Kidney capillary endothelial cell (primary cell): ENCODE results near the gene TTC28.

Experiments used
- DNase-seq: peaks from one replicate; pipeline ENCODE4 v3.0.0-alpha.2; 2018; ENCODE audit warnings: low spot score

TTC28 gene

GRCh38 chr22:28001171-28001835, 678.3 kb downstream of the TTC28 start:
- no peak for DNase-seq

DNA sequence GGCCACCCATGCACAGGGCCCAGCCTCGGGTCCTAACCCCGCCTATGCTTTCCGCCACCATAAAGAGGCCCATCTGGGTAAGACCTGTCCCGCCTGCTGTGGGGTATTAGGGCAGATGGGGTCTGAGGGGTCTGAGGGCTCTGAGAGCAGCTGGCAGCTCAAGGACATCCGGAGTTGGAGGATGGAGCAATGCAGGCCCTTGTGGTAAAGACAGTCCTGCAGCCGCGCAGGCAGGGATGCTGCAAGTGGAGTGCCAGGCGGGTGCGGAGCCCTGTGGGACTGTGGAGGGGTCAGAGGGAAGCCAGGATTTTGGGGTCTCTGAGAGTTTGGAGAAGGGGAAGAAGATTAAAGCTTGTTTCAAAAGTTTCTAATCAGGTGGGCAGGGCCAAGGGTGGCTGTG, 679.3 kb downstream of the TTC28 start:
- no peak for DNase-seq

- no peak for DNase-seq
Measured at GRCh38 chr22:27999876-28000275, 679.8 kb downstream of the TTC28 start.

DNA sequence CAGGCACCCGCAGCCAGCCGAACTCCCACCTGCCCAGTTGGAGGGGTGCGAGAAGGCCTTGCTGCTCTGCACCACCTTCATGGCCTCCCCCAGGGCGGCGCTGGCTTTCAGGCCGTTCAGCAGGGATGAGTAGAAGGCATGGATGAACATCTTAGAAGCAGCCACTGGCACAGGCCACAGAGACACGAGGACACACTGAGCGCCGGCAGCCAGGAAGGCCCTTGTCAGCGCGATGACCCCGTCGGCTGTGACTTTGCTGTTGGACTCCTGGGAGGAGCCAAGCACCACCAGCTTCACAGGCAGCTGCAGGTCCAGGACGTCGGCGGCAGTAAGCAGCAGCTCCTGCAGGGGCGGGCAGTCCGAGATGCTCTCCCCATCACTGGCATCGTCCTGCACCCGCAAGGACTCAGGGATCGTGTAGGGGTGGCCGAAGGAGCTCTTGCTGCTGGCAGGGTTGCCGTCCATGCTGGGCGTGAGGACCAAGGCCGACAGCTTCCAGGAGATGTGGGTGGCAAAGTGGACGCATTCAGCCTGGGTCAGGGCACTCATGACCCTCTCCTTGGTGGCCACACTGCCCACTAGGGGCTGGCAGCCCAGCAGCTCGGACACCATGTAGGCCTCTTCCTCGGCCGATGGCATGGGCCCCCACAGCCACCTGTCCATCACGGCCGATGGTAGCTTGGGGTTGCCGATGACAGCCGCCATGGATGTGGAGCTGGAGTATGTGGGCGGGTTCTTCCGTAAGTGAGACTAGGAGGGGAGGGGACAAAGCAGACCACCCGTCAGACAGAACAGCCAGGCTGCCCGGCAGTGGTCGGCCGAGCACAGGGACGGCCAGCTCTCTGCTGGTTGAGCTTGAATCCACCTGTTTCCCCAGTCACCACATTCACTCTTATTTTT, 680.9 kb downstream of the TTC28 start:
- DNase-seq = no peak

GRCh38 chr22:27997538-27997937, 682.1 kb downstream of the TTC28 start:
- no peak for DNase-seq

GRCh38 chr22:27996981-27997380, 682.7 kb downstream of the TTC28 start:
- DNase-seq = no peak

DNA sequence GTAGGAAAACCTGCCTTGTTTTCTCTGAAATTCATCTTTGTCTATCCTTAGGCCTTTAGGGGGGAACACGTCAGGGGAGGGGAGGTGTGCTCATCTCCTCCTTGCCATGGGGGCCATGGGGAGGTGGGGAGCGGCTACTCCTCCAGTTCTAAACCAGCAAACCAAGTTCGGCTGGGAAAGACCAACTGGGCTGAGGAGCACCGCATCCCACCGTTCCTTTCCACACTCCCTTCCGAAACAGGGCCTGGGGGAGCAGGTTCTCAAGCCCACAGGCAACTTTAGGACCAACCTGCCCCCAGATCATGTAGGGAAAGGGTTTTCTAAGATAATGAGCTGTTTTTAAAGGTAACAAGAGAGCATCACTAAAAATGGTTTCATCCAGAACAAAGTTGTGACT, 683.1 kb downstream of the TTC28 start:
- no peak for DNase-seq

GRCh38 chr22:27995801-27996528, 683.7 kb downstream of the TTC28 start:
- no peak for DNase-seq

- DNase-seq = no peak
Measured at GRCh38 chr22:27994481-27995331, 684.9 kb downstream of the TTC28 start.

GRCh38 chr22:27993774-27994350, 685.8 kb downstream of the TTC28 start:
- DNase-seq = no peak

GRCh38 chr22:27993201-27993635, 686.4 kb downstream of the TTC28 start:
- no peak for DNase-seq

DNA sequence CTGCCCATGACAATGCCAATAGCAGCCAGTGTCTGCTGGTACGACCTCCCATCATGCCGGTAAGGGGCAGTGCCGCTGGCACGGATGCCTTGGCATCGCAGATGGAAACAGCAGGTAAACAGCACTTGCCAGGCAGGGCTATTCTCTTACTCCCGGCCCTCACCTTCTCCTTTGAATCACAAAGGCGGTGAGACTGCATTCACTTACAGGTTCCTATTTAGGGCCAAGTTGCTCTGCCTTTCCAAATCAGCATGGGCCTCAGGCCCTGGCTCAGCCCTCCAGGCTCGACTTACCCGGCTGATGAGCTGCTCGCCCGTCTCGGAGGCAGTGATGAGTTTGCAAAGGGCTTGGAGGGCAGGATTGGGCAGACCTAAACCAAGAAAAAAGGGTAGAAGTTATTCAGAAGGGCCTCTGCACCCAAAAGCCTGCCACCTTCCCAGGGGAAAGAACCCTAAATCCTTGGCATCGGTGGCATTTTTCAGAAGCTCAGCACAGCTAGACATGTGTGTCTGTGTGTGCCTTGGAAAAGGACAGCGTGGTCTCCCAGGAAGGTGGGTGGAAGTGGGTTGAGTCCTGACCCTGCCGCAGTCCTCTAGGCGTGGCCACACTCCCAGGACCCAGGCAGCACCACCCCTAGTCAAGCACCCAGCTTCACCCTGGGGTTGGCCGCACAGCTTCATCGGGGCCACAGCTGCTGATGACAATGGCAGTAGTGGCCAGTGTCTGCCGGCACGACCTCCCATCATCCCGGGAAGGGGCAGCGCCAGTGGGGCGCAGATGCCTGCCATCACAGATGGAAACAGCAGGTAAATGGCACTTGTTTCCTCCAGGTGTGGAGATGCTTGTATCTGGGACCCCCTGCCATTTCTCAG, 687.1 kb downstream of the TTC28 start:
- no peak for DNase-seq

- no peak for DNase-seq
Measured at GRCh38 chr22:27991586-27992293, 687.9 kb downstream of the TTC28 start.

DNA sequence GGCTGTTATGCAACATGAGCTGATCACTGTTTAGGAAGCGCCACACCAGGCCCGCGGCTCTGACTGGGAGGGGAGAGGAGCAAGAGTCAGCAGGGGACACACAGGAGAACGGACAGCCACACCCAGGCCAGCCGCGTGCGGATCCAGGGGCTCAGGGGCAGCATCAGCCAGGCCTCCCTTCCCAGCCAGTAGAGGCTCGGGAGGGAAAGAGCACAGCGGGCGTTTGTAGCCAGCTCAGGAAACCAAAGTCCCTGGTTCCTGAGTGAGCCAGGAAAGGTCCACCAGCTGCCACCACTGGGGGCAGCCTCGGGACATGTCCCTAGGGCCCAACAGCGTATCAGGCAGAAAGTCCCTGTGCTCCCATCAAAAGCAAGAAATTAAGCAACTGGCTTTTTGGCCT, 688.8 kb downstream of the TTC28 start:
- peak; percentile 29 for DNase-seq

DNA sequence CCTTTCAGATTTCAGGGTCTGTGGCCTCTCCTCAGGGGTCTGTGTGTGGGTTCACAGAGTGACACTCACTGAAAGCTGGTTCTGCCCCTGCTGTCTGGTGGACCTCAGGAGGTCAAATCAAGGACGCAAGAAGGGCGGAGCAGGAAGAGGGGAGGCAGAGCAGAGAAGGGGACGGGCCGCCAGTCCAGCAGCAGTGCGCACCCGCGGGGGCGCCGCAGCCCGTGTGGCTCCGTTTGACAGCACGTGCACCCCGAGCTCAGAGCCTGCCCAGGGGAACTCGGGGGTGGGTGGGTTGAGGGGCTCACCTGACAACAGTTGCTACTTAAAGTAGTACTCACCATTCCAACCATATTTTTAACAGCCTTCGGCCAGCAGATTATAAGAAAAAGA, 689.2 kb downstream of the TTC28 start:
- DNase-seq = no peak

- no peak for DNase-seq
Measured at GRCh38 chr22:27989758-27990450, 689.7 kb downstream of the TTC28 start.

- no peak for DNase-seq
Measured at GRCh38 chr22:27988704-27989103, 690.9 kb downstream of the TTC28 start.

GRCh38 chr22:27987557-27987956, 692.1 kb downstream of the TTC28 start:
- DNase-seq = no peak

DNA sequence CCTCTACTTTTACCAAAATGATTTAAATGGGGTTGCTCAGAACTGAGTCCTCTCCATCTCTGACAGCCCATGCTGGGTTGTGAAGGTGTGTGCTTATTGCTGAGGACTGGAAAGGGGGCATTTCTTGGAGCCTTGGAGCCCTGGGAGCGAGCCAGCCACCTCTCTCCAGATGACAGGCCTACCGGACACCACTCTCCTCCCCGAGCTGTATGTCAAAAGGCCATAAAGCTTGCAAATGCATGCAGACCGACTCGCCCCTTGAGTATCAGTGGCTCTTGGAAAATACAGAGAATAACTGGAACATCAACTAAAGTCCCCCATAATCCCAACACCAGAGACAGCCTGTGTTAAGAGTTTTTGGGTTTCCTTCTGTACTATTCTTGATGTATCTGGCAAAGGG, 692.7 kb downstream of the TTC28 start:
- DNase-seq = no peak
